Stimulated activated naive CD8-positive, alpha-beta T cell treated with anti-CD3 and anti-CD28 coated beads, Interleukin-15, amount 100 ng/mL, for 72 hours (primary cell): ENCODE results near the gene SLC25A38.
A peak's percentile ranks its signal among the peaks of the same experiment; 100 is the strongest.
"Not testable (repeated sequence)": the region's sequence is repeated elsewhere in the genome, so short reads cannot be mapped to it uniquely, and the experiment has no call there.

ENCODE experiments used
- ATAC-seq: fragments of 150-1000 bp; cut with Tn5 transposase; 2 replicates; pipeline ENCODE4 v1.10.0; 2021; ENCODE audit warnings: mild to moderate bottlenecking, moderate library complexity
- DNase-seq, 2 donors: peaks; one replicate each; pipeline ENCODE4 v3.0.0; 2021 to 2022
- H3K27ac Mint-ChIP-seq, 2 donors: one replicate each; pipeline ENCODE4 v1.8.0; 2022; ENCODE audit warnings: mild to moderate bottlenecking in 2 of 2, mixed read lengths in 2 of 2, moderate library complexity in 2 of 2
- H3K27me3 Mint-ChIP-seq: one replicate; pipeline ENCODE4 v1.8.0; 2022; ENCODE audit warnings: mixed read lengths
- H3K4me1 Mint-ChIP-seq: one replicate; pipeline ENCODE4 v1.8.0; 2022; ENCODE audit warnings: mild to moderate bottlenecking, mixed read lengths
- H3K4me3 Mint-ChIP-seq, 2 donors: one replicate each; pipeline ENCODE4 v1.8.0; 2022; ENCODE audit warnings: mild to moderate bottlenecking in 2 of 2, mixed read lengths in 2 of 2, moderate library complexity in 1 of 2
- H3K9me3 Mint-ChIP-seq, 2 donors: one replicate each; pipeline ENCODE4 v1.8.0; 2022; ENCODE audit warnings: mixed read lengths in 2 of 2

Gene SLC25A38

GRCh38 chr3:39383045-39383880 is at the start of gene SLC25A38:
Gene SLC25A38 (plus strand): TSS chr3:39383370. CDS start chr3:39383725, 355 bp downstream.
- ATAC-seq, result peak; percentile 94
- Mint-ChIP-seq H3K4me1 (peaks cover 39% of the 10 kb centered on the region), H3K9me3 (no peaks in the 10 kb centered on the region)

GRCh38 chr3:39333607-39334006 is 49.6 kb upstream of the SLC25A38 start:
- Mint-ChIP-seq H3K27me3 (no peaks in the 10 kb centered on the region), H3K9me3 (no peaks in the 10 kb centered on the region), H3K4me3 (no peak overlapping the region), H3K4me1 (peaks cover 14% of the 10 kb centered on the region), H3K27ac (no peak overlapping the region)
- DNase-seq (no peak), ATAC-seq (no peak)

More at GRCh38 chr3:39383045-39383880, at the start of gene SLC25A38:
- Mint-ChIP-seq H3K27me3 (no peaks in the 10 kb centered on the region), H3K4me3 (peak within 1 kb of the TSS; percentile 90 to 99), H3K27ac (peak within 1 kb of the TSS; percentile 99)
- peak; percentile 85 to 89 for DNase-seq

- H3K4me3 Mint-ChIP-seq, result no peak overlapping the region
- peaks cover 14% of the 10 kb centered on the region for H3K4me1 Mint-ChIP-seq
- no peak overlapping the region for H3K27ac Mint-ChIP-seq
- DNase-seq (no peak), ATAC-seq (no peak)
- H3K9me3 Mint-ChIP-seq, result no peaks in the 10 kb centered on the region
- H3K27me3 Mint-ChIP-seq, result no peaks in the 10 kb centered on the region
Observed at GRCh38 chr3:39334205-39334604, 49.0 kb upstream of the SLC25A38 start.

GRCh38 chr3:39338201-39338600 is 45.0 kb upstream of the SLC25A38 start:
- H3K27me3 Mint-ChIP-seq, result no peaks in the 10 kb centered on the region
- ATAC-seq (no peak), DNase-seq (no peak)
- H3K9me3 Mint-ChIP-seq, result no peaks in the 10 kb centered on the region
- H3K27ac Mint-ChIP-seq, result no peak overlapping the region
- no peak overlapping the region for H3K4me3 Mint-ChIP-seq
- H3K4me1 Mint-ChIP-seq, result peaks cover 7% of the 10 kb centered on the region

- no peaks in the 10 kb centered on the region for H3K27me3 Mint-ChIP-seq
Observed at GRCh38 chr3:39339086-39339485, 44.1 kb upstream of the SLC25A38 start.

GRCh38 chr3:39343076-39343717 is 40.0 kb upstream of the SLC25A38 start:
- Mint-ChIP-seq H3K4me1 (peaks cover 22% of the 10 kb centered on the region), H3K4me3 (no peak overlapping the region), H3K27me3 (no peaks in the 10 kb centered on the region), H3K9me3 (no peaks in the 10 kb centered on the region), H3K27ac (no peak overlapping the region)
- DNase-seq, result no peak
- no peak for ATAC-seq

More at GRCh38 chr3:39339086-39339485, 44.1 kb upstream of the SLC25A38 start:
- Mint-ChIP-seq H3K4me1 (peaks cover 7% of the 10 kb centered on the region), H3K4me3 (no peak overlapping the region), H3K27ac (peak overlapping the region in 1 of 2 donors; percentile 48), H3K9me3 (no peaks in the 10 kb centered on the region)
- ATAC-seq (no peak), DNase-seq (no peak)

GRCh38 chr3:39343760-39344159 is 39.4 kb upstream of the SLC25A38 start:
- ATAC-seq, result no peak
- DNase-seq, result no peak
- H3K27me3 Mint-ChIP-seq, result no peaks in the 10 kb centered on the region
- H3K27ac Mint-ChIP-seq, result no peak overlapping the region
- H3K9me3 Mint-ChIP-seq, result no peaks in the 10 kb centered on the region
- H3K4me3 Mint-ChIP-seq, result no peak overlapping the region
- peaks cover 23% of the 10 kb centered on the region for H3K4me1 Mint-ChIP-seq

GRCh38 chr3:39344746-39345344 is 38.3 kb upstream of the SLC25A38 start:
- Mint-ChIP-seq H3K9me3 (no peaks in the 10 kb centered on the region), H3K4me1 (peaks cover 27% of the 10 kb centered on the region), H3K27me3 (no peaks in the 10 kb centered on the region), H3K4me3 (no peak overlapping the region), H3K27ac (no peak overlapping the region)
- DNase-seq, result no peak
- no peak for ATAC-seq

GRCh38 chr3:39346785-39347585 is 36.2 kb upstream of the SLC25A38 start:
- H3K4me3 Mint-ChIP-seq, result peak overlapping the region; percentile 35 to 56
- peak overlapping the region; percentile 13 to 34 for H3K27ac Mint-ChIP-seq
- H3K27me3 Mint-ChIP-seq, result no peaks in the 10 kb centered on the region
- DNase-seq, result no peak
- peaks cover 35% of the 10 kb centered on the region for H3K4me1 Mint-ChIP-seq
- peak; percentile 94 for ATAC-seq
- H3K9me3 Mint-ChIP-seq, result no peaks in the 10 kb centered on the region

GRCh38 chr3:39347586-39347876 is 35.6 kb upstream of the SLC25A38 start:
- no peaks in the 10 kb centered on the region for H3K27me3 Mint-ChIP-seq
- no peak for ATAC-seq
- peaks cover 35% of the 10 kb centered on the region for H3K4me1 Mint-ChIP-seq
- no peak overlapping the region for H3K27ac Mint-ChIP-seq
- peak overlapping the region in 1 of 2 donors; percentile 56 for H3K4me3 Mint-ChIP-seq
- DNase-seq, result no peak
- no peaks in the 10 kb centered on the region for H3K9me3 Mint-ChIP-seq

- Mint-ChIP-seq H3K4me1 (peaks cover 35% of the 10 kb centered on the region), H3K27ac (no peak overlapping the region), H3K9me3 (no peaks in the 10 kb centered on the region), H3K27me3 (no peaks in the 10 kb centered on the region), H3K4me3 (no peak overlapping the region)
- ATAC-seq (no peak), DNase-seq (no peak)
Observed at GRCh38 chr3:39349080-39349479, 34.1 kb upstream of the SLC25A38 start.

GRCh38 chr3:39350714-39351113 is 32.5 kb upstream of the SLC25A38 start:
- no peak for ATAC-seq
- no peaks in the 10 kb centered on the region for H3K27me3 Mint-ChIP-seq
- H3K4me1 Mint-ChIP-seq, result peaks cover 35% of the 10 kb centered on the region
- no peak overlapping the region for H3K4me3 Mint-ChIP-seq
- H3K9me3 Mint-ChIP-seq, result no peaks in the 10 kb centered on the region
- no peak for DNase-seq
- no peak overlapping the region for H3K27ac Mint-ChIP-seq

GRCh38 chr3:39351134-39351533 is 32.0 kb upstream of the SLC25A38 start:
- H3K4me3 Mint-ChIP-seq, H3K27me3 Mint-ChIP-seq, DNase-seq, H3K9me3 Mint-ChIP-seq, H3K27ac Mint-ChIP-seq, ATAC-seq: not testable (repeated sequence)
- H3K4me1 Mint-ChIP-seq, result peaks cover 34% of the 10 kb centered on the region

- H3K4me1 Mint-ChIP-seq, result peaks cover 21% of the 10 kb centered on the region
- not testable (repeated sequence) for H3K27me3 Mint-ChIP-seq, H3K9me3 Mint-ChIP-seq, DNase-seq, H3K27ac Mint-ChIP-seq, ATAC-seq, H3K4me3 Mint-ChIP-seq
Observed at GRCh38 chr3:39353168-39353927, 29.8 kb upstream of the SLC25A38 start.

- ATAC-seq, result no peak
- no peak for DNase-seq
- H3K27me3 Mint-ChIP-seq, result no peaks in the 10 kb centered on the region
- no peak overlapping the region for H3K27ac Mint-ChIP-seq
- H3K4me1 Mint-ChIP-seq, result peaks cover 35% of the 10 kb centered on the region
- peaks cover 0 to 4% of the 10 kb centered on the region in 2 donors for H3K9me3 Mint-ChIP-seq
- no peak overlapping the region for H3K4me3 Mint-ChIP-seq
Observed at GRCh38 chr3:39358333-39358732, 24.8 kb upstream of the SLC25A38 start.
